Upper lobe of right lung (tissue), 1 donor: ENCODE results near the gene ERC2. TPM values are rescaled to one million over a fixed set of nuclear protein-coding genes. Genes with fewer than 3 reads are reported as not detected.

Source experiments
- ATAC-seq: fragments of 200-7000 bp; cut with Tn5 transposase; one replicate; pipeline ENCODE4 v1.9.1; 2020; ENCODE audit warnings: mild to moderate bottlenecking, moderate library complexity
- DNase-seq: peaks from one replicate; pipeline ENCODE4 v3.0.0-alpha.2; 2020
- H3K27ac ChIP-seq: fragments of 200-600 bp; one replicate; pipeline ENCODE4 v1.8.0; 2022
- H3K27me3 ChIP-seq: fragments of 200-600 bp; one replicate; pipeline ENCODE4 v1.8.0; 2022; ENCODE audit warnings: mild to moderate bottlenecking
- H3K36me3 ChIP-seq: fragments of 200-600 bp; one replicate; pipeline ENCODE4 v1.8.0; 2022
- H3K4me1 ChIP-seq: fragments of 200-600 bp; one replicate; pipeline ENCODE4 v1.8.0; 2022
- H3K4me3 ChIP-seq: fragments of 200-600 bp; one replicate; pipeline ENCODE4 v1.8.0; 2022; ENCODE audit warnings: mild to moderate bottlenecking
- H3K9me3 ChIP-seq: fragments of 200-600 bp; one replicate; pipeline ENCODE4 v1.8.0; 2022
- intact Hi-C: fragments of 100-400 bp; cut with DNase I; formaldehyde crosslinking; loops from one replicate; pipeline ENCODE4 v1.11.0; 2022
- total RNA-seq: library from RNA; stranded (reverse); fragmentation: NEBNext Ultra II Directional; extraction: Animal tissue kit (Norgen Biotek cat#: 25700); gene quantifications from one replicate; pipeline ENCODE4 v1.2.1, GENCODE V29; 2021
- TF ChIP-seq, protein P1 (sequence below): fragments of 200-600 bp; IDR thresholded peaks from one replicate; pipeline ENCODE4 v1.8.0; 2022; ENCODE audit warnings: antibody characterized with exemption
- donor health status: DM: no; HTN: yes; CAD: no; lungs with severe emphysema.

ERC2 gene
- total RNA-seq, 1 donor from 2014 or later, result 1.4 TPM

DNA sequence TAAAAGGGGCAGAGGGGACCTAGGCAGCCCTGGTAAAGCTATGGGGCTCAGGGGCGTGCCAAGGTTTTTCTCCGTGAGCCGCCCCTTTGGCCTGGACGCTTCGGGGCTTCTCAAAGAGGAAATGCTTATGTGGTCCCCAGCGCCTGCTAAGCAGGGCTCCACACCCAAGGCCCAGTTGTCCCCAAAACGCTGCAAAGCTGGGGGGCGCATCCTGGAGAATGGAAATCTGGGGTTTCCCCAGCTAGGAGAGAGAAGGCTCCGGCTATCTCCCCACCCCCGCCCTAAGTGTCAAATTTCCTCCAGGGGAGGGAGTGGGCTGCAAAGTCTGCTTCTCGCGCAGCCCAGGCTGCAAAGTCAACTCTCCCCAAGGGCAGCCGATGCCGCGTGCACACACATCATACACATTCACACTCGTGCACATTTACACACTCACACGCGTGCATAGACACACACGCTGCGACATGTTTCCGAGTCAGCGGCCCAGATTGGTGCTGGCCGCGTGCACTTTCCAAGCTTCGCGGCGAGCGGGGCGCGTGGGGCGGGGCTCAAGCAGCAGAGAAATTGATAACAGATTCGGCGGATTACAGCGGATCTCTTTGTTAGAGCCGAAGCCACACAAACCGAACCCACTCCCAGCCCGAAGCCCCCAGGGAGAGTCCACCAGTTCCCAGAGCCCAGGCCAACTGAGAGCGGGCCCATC is 985.6 kb downstream of the ERC2 start:
- TF ChIP-seq, protein P1, sequence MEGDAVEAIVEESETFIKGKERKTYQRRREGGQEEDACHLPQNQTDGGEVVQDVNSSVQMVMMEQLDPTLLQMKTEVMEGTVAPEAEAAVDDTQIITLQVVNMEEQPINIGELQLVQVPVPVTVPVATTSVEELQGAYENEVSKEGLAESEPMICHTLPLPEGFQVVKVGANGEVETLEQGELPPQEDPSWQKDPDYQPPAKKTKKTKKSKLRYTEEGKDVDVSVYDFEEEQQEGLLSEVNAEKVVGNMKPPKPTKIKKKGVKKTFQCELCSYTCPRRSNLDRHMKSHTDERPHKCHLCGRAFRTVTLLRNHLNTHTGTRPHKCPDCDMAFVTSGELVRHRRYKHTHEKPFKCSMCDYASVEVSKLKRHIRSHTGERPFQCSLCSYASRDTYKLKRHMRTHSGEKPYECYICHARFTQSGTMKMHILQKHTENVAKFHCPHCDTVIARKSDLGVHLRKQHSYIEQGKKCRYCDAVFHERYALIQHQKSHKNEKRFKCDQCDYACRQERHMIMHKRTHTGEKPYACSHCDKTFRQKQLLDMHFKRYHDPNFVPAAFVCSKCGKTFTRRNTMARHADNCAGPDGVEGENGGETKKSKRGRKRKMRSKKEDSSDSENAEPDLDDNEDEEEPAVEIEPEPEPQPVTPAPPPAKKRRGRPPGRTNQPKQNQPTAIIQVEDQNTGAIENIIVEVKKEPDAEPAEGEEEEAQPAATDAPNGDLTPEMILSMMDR, result no peak
- DNase-seq (no peak), ATAC-seq (no peak)
- Histone ChIP-seq H3K27me3 (peaks cover 60% of the 10 kb centered on the region), H3K27ac (no peak overlapping the region), H3K4me3 (no peak overlapping the region), H3K36me3 (no peaks in the 10 kb centered on the region), H3K4me1 (no peaks in the 10 kb centered on the region), H3K9me3 (no peaks in the 10 kb centered on the region)
- intact Hi-C loops, result no loop called here

- intact Hi-C loops, result no loop called here
- Histone ChIP-seq H3K4me1 (no peaks in the 10 kb centered on the region), H3K9me3 (no peaks in the 10 kb centered on the region), H3K4me3 (peak overlapping the region; percentile 27), H3K27me3 (peaks cover 58% of the 10 kb centered on the region), H3K27ac (no peak overlapping the region), H3K36me3 (no peaks in the 10 kb centered on the region)
- TF ChIP-seq, protein P1, result no peak
- DNase-seq, result peak; percentile 61
- ATAC-seq, result no peak
These were observed 986.3 kb downstream of the ERC2 start for GRCh38 chr3:55481744-55482495.

- peak; percentile 27 for ATAC-seq
- TF ChIP-seq, protein P1, result no peak
- Histone ChIP-seq H3K36me3 (no peaks in the 10 kb centered on the region), H3K27ac (no peak overlapping the region), H3K27me3 (peaks cover 50% of the 10 kb centered on the region), H3K4me1 (no peaks in the 10 kb centered on the region), H3K4me3 (peak overlapping the region; percentile 27), H3K9me3 (no peaks in the 10 kb centered on the region)
- peak; percentile 73 for DNase-seq
- intact Hi-C loops, result no loop called here
These were observed 987.1 kb downstream of the ERC2 start for GRCh38 chr3:55480911-55481743.

DNA sequence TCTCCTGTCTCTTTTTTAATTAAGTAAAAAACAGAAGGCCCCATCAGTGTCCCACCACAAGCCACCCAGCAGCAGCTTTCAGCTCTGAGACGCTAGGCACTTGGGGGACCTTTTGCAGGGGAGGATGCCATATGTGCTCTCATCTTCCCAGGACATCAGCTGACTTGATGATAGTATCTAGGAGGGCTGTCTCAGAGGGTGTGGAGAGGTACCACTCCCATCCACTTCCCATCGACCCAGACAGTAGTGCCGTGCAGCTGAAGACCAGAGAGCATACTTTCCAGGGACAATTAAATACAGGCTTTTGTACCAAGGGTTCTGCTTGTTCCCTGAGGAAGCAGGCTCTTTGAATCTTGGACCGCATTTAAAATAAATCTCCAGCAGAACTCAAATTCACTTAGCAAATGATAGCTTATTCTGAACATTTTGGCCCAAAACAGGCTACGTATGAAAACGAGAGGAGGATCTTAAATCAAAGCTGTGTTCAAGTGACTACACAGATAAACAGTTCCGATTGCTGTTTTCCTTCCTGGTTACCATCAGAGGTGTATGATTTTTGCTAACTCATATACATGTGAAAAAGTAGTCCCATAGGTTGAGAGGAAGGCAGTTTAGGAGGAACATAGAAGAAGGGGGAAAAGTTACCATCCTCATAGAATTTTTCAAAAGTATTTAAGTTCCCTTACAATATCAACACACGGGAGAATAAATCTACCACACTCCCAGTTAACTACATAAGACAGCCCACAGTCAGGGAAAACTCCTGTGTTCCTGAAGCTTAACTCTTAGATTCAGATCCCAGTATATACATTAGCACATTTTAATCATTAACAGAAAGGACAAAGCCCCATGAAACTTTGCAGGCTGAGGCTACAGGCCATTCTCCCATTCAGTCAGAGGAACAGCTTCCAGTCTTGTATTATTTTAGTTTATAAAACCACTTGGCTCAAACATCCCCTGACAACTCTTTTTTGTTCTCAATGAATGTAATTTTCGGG is 990.7 kb downstream of the ERC2 start:
- Histone ChIP-seq H3K27me3 (peaks cover 39% of the 10 kb centered on the region), H3K36me3 (no peaks in the 10 kb centered on the region), H3K4me1 (no peaks in the 10 kb centered on the region), H3K4me3 (no peak overlapping the region), H3K27ac (no peak overlapping the region), H3K9me3 (no peaks in the 10 kb centered on the region)
- intact Hi-C loops, result no loop called here
- TF ChIP-seq, protein P1, result no peak
- no peak for ATAC-seq
- no peak for DNase-seq

DNA sequence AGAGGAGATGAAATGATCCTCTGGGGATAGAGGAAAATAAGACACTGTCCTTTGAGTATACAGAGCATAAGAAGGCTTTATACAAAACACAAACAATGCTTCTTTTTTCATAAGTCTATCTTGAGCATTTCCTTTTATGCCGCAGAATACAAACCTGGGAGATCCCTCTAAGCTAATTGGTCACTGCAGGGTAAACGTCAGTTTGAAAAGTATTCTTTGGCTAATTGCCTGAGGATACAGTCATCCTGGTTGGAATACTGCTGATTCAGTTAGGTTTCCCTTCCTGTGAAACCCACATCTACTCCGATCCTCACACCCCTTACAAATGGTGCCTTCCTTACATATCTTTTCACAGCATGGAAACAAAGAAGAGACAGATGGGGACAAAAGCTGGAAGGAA is 991.8 kb downstream of the ERC2 start:
- no peak for ATAC-seq
- intact Hi-C loops, result no loop called here
- H3K4me1 ChIP-seq, result no peaks in the 10 kb centered on the region

More for the DNA sequence above, 991.8 kb downstream of the ERC2 start:
- Histone ChIP-seq H3K27ac (no peak overlapping the region), H3K27me3 (peaks cover 28% of the 10 kb centered on the region), H3K9me3 (no peaks in the 10 kb centered on the region), H3K4me3 (no peak overlapping the region), H3K36me3 (no peaks in the 10 kb centered on the region)
- TF ChIP-seq, protein P1, result no peak
- DNase-seq, result no peak
